ENCODE data around the gene PRICKLE1.

PRICKLE1 gene

DNA sequence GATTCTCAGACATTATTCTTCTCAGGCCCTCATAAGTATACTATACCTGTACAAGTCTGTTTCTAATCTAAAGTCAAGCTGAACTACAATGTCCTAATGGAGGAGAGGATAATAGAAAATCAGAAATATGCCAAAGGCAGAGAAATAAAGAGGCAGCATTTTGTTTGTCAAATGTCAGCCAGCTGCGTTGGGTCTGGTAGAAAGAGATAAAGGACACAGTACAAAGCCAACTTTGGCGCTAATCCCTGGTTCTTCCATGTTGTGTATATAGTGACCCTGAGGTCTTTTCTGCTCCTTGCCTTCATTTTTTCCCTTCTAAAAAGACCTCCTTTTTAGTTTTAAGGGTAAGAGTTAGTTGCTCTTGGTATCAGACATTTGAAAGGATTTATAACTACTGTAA is 103.1 kb downstream of the PRICKLE1 start:
- no peak for DNase-seq

DNA sequence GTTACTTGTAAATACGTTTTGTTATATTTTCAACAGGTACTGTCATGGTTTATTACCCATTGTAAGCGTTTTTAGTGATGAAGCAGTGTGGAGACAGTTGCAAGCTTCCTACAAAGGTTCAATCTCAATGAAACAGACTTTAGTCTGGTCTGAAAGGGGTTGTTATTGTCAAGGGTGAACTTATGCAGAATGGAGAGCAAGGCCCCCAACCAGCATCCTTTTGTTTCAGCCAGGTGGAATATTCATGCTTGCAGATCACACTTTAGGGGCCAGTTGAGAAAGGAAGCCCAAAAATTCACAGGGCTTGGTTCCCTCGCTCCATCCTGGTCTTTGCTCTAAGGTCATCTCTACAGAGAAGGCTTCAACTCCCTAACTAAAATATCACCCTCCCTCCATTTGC is 103.7 kb downstream of the PRICKLE1 start:
- DNase-seq: no peak

DNA sequence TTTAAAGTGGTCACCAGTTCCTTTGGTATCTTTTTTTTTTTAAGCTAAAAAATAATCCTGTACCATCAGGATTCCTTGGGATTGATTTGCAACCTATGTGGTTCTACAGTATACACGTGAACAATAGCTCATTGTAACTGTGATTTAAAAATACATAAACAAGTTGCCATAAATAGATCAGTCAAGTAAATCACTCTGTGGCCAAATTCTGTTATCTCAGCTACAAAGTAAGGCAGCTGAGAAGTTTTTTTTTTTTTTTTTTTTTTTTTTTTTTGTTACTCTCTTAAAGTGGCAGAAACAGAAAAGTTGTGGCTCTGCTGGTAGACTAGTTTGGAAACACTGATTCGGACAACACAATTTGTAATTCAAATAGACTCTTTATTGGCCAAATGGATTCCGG is 104.5 kb downstream of the PRICKLE1 start:
- DNase-seq: no peak

DNA sequence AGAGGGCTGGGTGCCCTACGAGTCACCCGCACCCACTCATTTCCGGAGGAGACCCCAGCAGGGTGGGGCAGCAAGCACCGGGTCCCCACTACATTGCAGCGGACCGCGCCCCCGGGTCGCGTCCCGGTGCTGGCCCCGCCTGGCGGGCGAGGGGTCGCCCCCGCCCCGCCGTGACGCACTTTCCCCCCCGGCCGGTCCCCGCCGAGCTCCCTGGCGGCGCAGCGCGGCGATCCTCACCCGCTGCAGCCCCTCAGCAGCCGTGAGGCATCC is 106.1 kb downstream of the PRICKLE1 start:
- DNase-seq: no peak

- DNase-seq: peak; percentile 75
These were observed 106.6 kb downstream of the PRICKLE1 start for GRCh38 chr12:42482748-42483520.

- no peak for DNase-seq
These were observed 107.4 kb downstream of the PRICKLE1 start for GRCh38 chr12:42482041-42482747.

- DNase-seq: no peak
These were observed 108.2 kb downstream of the PRICKLE1 start for GRCh38 chr12:42481368-42481767.

DNA sequence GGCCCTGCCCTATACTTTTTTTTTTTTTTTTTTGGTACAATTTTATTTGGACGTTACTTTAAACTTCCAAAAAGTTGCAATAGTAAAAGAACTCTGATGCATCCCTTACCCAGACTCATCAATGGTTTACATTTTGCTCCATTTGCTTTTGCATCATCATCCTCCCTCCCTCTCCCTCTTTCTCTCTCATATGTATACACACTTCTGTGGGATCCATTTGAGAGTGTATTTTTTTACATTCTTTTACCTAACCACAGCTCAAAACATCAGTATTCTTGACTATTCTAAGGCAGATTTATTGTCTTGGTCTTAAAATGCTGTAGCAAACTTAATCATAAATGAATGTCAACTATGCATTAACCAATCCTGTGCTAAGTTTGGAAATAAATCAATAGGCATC is 111.6 kb downstream of the PRICKLE1 start:
- no peak for DNase-seq

DNA sequence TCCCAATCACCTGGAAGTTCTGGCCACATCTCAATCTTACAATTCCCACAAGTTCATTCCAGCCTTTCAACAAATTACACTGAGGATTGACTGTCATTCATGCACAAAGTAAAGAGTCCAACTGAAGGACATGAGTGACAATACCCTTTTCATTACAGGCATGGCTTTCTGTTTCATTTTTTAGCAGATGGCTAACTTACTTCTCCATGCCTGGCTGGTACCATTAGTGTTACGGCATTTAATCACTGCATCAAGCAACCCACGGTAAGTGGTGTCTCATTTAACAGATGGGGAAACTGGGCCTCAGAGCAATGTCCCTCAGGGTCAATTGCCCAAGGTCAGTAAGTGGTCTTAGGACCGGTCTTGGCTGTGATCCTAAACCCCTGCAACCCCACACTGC is 114.4 kb downstream of the PRICKLE1 start:
- DNase-seq: no peak

DNA sequence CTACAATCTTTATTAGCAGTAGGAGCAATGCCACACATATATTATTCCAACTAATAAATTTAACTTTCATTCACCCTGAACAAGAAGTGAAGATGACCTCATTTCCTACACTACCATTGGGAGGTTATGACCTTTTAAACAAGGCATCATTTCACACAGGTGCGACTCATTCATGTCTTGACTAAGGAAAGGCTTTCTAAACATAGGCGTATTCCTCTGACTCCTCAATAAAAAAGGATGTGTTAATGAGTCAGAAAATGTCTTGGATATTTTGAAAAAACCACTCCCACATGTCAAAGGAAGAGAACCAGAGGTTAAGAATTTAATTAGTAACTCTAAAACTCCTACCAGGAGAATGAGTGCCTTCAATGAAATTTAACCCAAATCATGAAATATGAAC is 115.2 kb downstream of the PRICKLE1 start:
- no peak for DNase-seq

DNA sequence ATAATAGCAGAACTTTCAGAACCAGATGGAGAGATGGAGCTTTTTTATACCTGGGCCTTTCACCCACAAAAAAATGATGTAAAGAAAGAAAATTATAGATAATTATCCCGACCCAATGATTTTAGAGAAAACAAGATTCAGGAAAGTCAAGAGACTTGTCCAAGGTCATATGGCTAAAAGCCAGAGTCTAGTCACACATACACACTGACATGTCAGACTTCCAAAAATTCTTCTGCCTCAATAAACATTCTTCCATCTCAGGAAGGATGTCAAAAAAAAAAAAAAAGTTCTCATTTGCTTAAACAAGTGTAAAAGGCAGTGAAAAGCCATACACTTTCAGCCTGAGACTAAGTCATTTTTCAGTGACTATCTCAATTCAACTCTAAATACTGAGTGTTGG is 116.0 kb downstream of the PRICKLE1 start:
- no peak for DNase-seq

DNA sequence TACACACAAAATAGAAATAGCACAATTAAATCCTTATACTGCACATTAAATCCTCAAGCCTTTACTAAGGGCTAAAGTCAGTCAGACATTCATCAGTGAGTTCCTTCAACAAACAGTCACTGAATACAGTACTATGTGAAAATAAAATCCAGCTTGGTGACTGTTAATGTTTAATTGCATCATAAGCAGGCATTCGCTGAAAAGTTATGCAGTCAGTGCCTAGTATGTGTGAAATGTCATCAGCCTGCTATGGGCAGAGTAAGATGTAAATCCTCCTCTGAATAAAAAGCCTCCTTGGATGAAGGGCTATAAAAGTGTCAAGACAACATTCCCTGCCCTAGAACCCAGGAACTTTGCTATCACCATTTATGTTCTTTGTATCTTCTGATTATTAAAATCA is 116.4 kb downstream of the PRICKLE1 start:
- no peak for DNase-seq

- DNase-seq: no peak
These were observed 117.2 kb downstream of the PRICKLE1 start for GRCh38 chr12:42472376-42472775.

- no peak for DNase-seq
These were observed 120.0 kb downstream of the PRICKLE1 start for GRCh38 chr12:42469355-42470175.

DNA sequence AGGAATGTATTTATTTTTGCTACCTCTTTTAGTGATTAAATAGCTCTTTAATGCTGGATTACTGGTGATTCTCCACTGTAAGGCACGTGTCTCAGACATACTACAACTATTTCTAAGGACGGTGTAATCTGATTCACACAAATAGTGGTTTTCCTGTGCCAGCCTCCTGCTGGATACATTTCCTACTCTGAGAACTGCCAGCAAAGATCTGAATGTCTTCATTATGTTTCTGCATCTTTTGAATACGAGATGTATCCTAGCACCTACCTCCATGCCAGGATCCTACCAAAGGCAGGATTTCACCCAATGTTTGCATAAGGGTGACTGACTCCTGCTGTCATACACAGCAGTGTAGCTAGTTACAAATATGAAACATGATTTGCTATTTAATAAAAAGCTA is 120.6 kb downstream of the PRICKLE1 start:
- no peak for DNase-seq

DNA sequence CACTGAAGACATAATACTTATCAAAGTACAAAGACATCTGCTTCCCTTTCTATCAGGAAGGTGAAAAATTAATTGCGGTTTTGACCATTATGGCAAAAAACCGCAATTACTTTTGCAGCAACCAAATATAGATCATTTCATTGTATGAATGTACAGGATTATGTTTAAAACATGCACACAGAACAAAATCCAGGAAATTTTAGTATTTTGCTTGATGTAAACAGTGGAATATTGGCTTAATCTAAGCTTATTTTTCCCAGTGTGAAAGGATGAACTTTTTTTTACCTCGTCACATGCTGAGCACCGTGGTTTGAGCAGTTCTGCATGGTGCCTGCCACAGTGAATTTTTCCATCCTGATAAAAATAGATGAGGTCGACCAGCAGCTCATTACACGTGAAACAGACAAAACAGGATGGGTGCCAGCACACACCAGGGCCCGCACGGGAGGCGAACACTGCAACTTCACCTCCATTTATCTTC is 121.2 kb downstream of the PRICKLE1 start:
- no peak for DNase-seq

GRCh38 chr12:42463671-42464070 is 125.9 kb downstream of the PRICKLE1 start:
- no peak for DNase-seq

DNA sequence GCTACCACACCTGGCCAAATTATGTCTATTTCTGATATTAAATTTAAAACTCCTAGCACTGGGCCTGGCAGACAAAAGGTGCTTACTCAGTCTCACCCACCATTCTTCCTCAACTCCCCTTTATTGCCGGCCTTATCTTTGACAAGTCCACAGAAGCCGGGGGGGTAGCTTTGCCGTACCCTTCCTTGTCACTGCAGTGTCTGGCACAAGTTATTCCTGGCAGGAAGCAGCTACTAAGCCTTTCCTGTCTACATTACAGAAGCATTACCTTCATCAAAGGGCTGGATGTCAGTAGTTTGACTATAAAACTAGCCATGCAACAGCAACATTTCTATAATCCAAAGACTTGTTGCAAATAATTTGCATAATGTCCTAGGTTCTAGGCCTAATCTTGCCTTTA is 127.1 kb downstream of the PRICKLE1 start:
- DNase-seq: no peak

DNA sequence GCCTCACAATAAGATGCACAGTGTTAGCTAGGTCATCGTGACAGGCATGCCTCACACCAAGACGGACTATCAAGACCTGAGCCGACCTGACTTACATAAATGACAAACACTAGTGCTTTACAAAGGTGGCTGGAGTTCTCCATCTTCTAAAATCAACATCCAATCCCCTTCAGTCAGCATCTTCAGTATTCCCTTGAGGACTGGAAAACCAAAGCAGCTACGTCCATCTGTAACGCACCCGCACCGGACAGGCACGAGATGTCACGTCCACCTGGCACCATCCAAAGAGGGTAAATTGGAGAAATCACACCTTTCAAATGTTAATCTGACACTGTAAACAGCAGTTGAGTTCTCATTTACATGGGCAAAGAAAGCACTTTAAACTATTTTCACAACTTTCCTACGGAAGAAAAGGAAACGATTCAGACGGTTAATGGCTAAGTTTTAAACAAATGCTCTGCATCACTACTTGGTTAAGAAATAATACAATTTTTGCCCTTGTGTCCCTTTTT is 130.2 kb downstream of the PRICKLE1 start:
- DNase-seq: no peak

GRCh38 chr12:42458575-42458974 is 131.0 kb downstream of the PRICKLE1 start:
- DNase-seq: no peak

DNA sequence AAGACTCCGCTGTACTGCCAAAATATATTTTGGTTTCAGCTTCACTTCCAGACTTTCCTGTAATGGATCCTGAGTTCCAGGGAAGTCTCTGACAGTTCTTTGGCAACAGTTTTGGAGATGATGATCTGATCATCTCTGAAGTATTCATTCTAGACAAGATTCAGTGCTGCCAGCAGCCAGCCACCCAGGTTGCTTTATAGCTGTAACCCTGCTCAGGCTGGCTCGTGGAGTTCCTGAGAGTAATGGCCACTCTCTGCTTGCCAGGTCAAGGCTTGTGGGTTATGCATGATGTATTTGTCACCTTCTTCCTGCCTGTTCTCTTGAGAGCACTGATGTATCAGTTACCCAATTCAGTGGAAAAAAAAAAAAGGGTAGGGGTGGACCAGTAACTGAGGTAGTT is 139.3 kb downstream of the PRICKLE1 start:
- no peak for DNase-seq

DNA sequence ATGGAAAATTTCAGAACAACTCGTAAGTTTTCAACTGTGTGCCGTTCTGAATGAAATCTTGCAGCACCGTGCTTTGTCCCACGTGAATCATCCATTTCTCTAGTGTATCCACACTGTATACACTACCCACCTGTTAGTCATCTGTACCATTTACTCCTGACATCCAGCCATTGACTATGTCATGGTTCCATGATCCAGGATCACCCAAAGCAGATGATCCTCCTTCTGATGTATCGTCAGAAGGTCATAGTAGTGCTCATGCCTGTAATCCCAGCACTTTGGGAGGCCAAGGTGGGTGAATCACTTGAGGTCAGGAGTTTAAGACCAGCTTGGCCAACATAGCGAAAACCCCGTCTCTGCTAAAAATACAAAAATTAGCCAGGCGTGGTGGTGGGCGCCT is 140.7 kb downstream of the PRICKLE1 start:
- no peak for DNase-seq

DNA sequence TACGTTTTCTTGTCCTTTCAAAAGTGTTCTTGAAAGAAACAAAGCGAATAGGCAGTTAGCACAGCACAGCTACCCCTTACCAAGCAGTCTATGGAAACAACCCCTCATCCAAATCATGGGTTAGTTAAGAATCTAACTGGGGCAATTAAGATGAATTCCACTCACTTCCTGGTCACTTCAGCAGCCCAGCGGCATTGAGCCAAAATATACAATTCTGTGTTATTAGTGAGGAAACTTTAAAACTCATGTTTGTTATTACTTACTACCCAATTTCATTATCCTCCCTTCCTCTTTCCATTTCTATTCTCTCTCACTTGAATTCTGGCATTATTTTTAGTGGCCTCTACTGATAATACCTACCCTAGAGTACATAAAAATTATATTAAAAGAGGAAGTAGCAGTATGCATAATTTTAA is 142.2 kb downstream of the PRICKLE1 start:
- DNase-seq: no peak

GRCh38 chr12:42446761-42447160 is 142.8 kb downstream of the PRICKLE1 start:
- no peak for DNase-seq
